Activated CD4-positive, alpha-beta memory T cell treated with anti-CD3 and anti-CD28 coated beads, Interleukin-2, amount 10 ng/mL, durations not matched to agents 7 days and 5 days (primary cell): ENCODE results near the gene RETREG1. TPM values are rescaled to one million over a fixed set of nuclear protein-coding genes. Genes with fewer than 3 reads are reported as not detected.
"Not testable (repeated sequence)": the region's sequence is repeated elsewhere in the genome, so short reads cannot be mapped to it uniquely, and the experiment has no call there.

ENCODE experiments used
- CTCF ChIA-PET: fragments of 350-600 bp; sonication (Branson Sonifier 250); formaldehyde crosslinking; loops from one replicate; lab custom pipeline; 2021; ENCODE audit warnings: antibody characterized with exemption, inconsistent platforms; lab: Charles Lee
- POLR2A ChIA-PET: fragments of 350-600 bp; sonication (Branson Sonifier 250); formaldehyde crosslinking; loops from one replicate; lab custom pipeline; 2021; ENCODE audit warnings: antibody characterized with exemption; lab: Charles Lee
- DNase-seq: peaks from one replicate; pipeline ENCODE4 v3.0.0-alpha.2; 2020
- H3K27ac Mint-ChIP-seq: one replicate; pipeline ENCODE4 v1.8.0; 2021; ENCODE audit warnings: mild to moderate bottlenecking, mixed read lengths
- H3K27me3 Mint-ChIP-seq: one replicate; pipeline ENCODE4 v1.8.0; 2021; ENCODE audit warnings: mixed read lengths
- H3K36me3 Mint-ChIP-seq: one replicate; pipeline ENCODE4 v1.8.0; 2021; ENCODE audit warnings: low read depth, mixed read lengths
- H3K4me1 Mint-ChIP-seq: one replicate; pipeline ENCODE4 v1.8.0; 2021; ENCODE audit warnings: mixed read lengths
- H3K4me3 Mint-ChIP-seq: one replicate; pipeline ENCODE4 v1.8.0; 2021; ENCODE audit warnings: mild to moderate bottlenecking, mixed read lengths
- H3K9me3 Mint-ChIP-seq: one replicate; pipeline ENCODE4 v1.8.0; 2021; ENCODE audit warnings: mixed read lengths
- total RNA-seq, 2 experiments: library from RNA; stranded (reverse); gene quantifications; one replicate each; pipeline ENCODE4 v1.2.3, GENCODE V29; 2021

The RETREG1 gene, protein sequence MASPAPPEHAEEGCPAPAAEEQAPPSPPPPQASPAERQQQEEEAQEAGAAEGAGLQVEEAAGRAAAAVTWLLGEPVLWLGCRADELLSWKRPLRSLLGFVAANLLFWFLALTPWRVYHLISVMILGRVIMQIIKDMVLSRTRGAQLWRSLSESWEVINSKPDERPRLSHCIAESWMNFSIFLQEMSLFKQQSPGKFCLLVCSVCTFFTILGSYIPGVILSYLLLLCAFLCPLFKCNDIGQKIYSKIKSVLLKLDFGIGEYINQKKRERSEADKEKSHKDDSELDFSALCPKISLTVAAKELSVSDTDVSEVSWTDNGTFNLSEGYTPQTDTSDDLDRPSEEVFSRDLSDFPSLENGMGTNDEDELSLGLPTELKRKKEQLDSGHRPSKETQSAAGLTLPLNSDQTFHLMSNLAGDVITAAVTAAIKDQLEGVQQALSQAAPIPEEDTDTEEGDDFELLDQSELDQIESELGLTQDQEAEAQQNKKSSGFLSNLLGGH
- total RNA-seq: 10 to 100 TPM; 15.1 to 17.3 TPM

DNA sequence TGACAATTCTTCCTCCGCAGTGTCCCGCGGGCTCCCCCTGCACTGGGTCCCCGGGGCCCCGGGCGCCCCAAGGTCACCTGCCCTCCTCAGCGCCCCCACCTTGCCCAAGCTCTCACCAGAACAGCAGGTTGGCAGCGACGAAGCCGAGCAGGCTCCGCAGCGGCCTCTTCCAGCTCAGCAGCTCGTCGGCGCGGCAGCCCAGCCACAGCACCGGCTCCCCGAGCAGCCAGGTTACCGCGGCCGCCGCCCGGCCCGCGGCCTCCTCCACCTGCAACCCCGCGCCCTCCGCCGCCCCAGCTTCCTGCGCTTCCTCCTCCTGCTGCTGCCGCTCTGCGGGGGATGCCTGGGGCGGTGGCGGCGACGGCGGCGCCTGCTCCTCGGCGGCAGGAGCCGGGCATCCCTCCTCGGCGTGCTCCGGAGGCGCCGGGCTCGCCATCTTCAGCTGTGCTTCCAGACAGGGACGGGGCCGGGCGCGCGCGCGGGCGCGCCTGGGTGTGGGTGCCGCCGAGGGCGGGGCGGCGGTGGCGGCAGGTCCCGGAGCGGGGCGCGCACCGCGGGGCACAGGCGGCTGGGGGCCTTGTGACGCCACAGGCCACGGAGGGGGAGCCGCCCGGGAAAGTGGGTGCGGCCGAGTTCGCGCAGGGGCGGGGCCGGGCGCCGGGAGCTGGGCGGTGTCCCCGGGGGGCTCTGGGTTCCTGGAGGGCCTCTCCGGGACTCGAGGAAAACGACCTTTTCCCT is at the start of gene RETREG1:
RETREG1 (minus strand) TSS at position 462 of the 738 bp plus-strand sequence; CDS start at position 436, 26 bp downstream.
- Mint-ChIP-seq H3K9me3 (no peaks in the 10 kb centered on the region), H3K4me3 (peak within 1 kb of the TSS; percentile 87), H3K4me1 (peaks cover 25% of the 10 kb centered on the region), H3K27me3 (peaks cover 10% of the 10 kb centered on the region), H3K36me3 (peaks cover 10% of the 10 kb centered on the region), H3K27ac (peak within 1 kb of the TSS; percentile 63)
- ChIA-PET CTCF (interaction anchor here (1.3 to 1.5 kb wide), 2 partner anchors 66 to 160 kb away, joined by 3 to 5 read pairs; no protein-coding TSS in a partner anchor), POLR2A (interaction anchor here (0.9 to 3.2 kb wide), 5 partner anchors 10 to 149 kb away, joined by 3 to 50 read pairs (median 4); no protein-coding TSS in a partner anchor)
- peak; percentile 79 for DNase-seq

DNA sequence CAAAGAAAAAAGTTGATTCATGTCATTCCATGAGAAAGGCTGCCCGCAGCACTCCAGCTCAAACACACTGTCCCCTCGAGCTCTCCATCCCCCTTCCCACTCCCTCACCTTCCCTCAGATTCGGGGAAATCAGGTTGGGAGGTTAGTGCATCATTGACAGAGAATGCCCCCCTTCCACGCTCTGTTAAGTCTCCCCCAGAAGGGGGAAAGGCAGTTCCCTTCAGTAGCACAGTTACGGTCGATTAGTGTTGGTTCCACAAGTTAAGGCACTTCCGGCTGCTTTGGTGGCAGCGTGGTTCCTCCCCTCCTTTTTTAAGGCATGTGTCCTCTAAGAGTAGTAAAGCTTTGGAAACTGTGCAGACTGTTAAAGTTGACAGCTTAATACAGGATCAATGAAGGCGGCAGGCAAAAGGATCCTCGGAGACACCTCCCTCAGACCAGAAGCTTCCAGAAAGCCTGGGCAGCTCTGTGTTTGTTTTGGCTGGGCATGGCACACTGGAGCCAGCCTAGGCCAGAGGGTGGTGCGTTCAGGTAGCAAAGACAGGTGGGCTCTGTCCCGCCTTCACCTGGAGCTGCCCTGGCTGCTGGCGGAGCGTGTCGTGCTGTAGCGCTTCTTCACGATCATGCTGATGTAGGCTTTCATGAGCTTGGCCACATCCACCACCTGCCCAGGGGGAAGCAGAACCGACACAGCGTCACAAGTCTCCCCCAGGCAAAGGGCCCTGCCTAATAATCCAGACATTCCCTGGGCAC is 49.5 kb upstream of the RETREG1 start:
- H3K27me3 Mint-ChIP-seq: no peaks in the 10 kb centered on the region
- no peak for DNase-seq
- H3K9me3 Mint-ChIP-seq: no peaks in the 10 kb centered on the region
- ChIA-PET CTCF (interaction anchor here (1.3 kb wide), 1 partner anchor 80 kb away, joined by 3 read pairs; no protein-coding TSS in a partner anchor), POLR2A (no interaction called here)
- no peaks in the 10 kb centered on the region for H3K36me3 Mint-ChIP-seq
- H3K27ac Mint-ChIP-seq: no peak overlapping the region
- no peaks in the 10 kb centered on the region for H3K4me1 Mint-ChIP-seq
- no peak overlapping the region for H3K4me3 Mint-ChIP-seq

DNA sequence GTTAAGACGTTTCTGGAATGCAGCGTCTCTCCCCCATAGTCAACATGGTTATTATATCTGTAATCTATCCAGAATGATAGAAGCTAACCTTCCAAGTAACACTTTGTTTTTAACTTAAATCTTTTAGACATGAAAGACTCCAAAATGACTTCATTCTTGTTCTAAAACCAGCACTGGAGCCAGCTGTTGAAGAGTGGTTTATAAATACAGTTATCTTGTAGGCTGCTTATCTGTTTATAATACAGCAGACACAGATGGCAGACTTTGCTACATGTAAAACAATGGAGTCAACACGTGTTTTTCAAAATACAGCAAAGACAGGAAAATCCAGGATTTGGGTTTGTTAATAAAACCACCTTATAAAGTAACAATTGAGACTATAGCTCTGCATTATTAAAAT is 48.8 kb upstream of the RETREG1 start:
- no peaks in the 10 kb centered on the region for H3K4me1 Mint-ChIP-seq
- no peak for DNase-seq
- no peaks in the 10 kb centered on the region for H3K9me3 Mint-ChIP-seq
- CTCF ChIA-PET: interaction anchor here (1.3 kb wide), 1 partner anchor 80 kb away, joined by 3 read pairs; no protein-coding TSS in a partner anchor
- no peak overlapping the region for H3K4me3 Mint-ChIP-seq
- POLR2A ChIA-PET: no interaction called here
- H3K27me3 Mint-ChIP-seq: no peaks in the 10 kb centered on the region
- H3K36me3 Mint-ChIP-seq: no peaks in the 10 kb centered on the region
- H3K27ac Mint-ChIP-seq: no peak overlapping the region

DNA sequence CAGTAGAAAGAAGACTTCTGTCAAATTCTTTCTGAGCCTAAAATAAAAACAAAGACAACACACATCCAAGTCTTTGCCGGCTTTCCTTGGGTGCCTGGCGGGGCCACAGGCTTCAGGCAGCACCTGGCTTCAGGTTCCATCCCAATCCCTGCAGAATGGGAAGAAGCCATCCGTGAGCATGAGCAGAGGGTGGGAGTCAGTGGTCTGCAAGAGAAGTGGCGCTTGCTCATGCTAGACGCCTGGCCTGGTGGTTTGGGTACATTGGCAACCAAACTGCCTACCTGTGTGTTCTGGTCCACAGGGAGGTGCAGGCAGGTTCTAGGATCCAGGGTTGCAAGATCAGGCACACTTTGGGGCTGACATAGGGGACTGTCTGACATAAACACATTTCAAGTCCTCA is 47.6 kb upstream of the RETREG1 start:
- Mint-ChIP-seq H3K36me3 (no peaks in the 10 kb centered on the region), H3K9me3 (no peaks in the 10 kb centered on the region), H3K27me3 (no peaks in the 10 kb centered on the region), H3K4me1 (no peaks in the 10 kb centered on the region), H3K4me3 (no peak overlapping the region), H3K27ac (no peak overlapping the region)
- no peak for DNase-seq
- POLR2A ChIA-PET: no interaction called here
- CTCF ChIA-PET: no interaction called here

DNA sequence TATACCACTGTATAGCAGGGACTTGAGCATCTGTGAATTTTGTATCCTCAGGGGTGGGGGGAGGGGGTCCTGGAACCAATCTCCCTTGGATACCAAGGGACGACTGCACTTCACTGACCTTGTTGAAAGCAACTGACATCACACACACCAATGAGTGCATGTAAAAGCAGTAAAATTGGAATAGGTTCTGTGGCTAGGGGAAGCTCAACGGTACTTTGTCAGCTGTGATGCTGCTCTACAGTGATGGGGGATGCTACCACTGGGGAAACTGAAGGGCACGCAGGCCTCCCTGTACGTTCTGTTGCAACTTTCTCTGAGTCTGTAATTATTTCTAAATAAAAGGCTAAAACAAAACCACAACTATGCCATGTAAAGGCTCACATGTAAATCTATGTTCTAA is 47.0 kb upstream of the RETREG1 start:
- DNase-seq: no peak
- ChIA-PET POLR2A (no interaction called here), CTCF (no interaction called here)
- Mint-ChIP-seq H3K36me3 (no peaks in the 10 kb centered on the region), H3K9me3 (no peaks in the 10 kb centered on the region), H3K4me1 (no peaks in the 10 kb centered on the region), H3K4me3 (no peak overlapping the region), H3K27ac (no peak overlapping the region), H3K27me3 (no peaks in the 10 kb centered on the region)

DNA sequence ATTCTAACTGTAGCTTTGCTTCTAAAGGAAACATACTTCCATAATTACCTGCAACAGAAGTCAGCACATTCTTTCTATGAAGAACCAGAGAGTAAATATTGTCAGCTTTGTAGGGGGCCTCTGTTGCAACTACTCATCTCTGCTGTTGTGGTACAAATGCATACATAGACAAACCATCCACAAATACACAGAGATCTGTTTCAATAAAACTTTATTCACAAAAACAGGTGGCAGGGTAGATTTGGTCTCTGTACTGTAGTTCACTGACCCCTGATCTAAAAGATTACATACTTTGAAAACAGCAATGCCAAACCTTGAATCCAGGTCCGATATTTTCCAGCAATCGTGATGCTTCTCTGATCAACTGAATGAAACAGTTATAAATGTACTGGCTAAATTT is 44.9 kb upstream of the RETREG1 start:
- H3K27me3 Mint-ChIP-seq: no peaks in the 10 kb centered on the region
- ChIA-PET POLR2A (no interaction called here), CTCF (no interaction called here)
- DNase-seq: no peak
- no peak overlapping the region for H3K4me3 Mint-ChIP-seq
- no peak overlapping the region for H3K27ac Mint-ChIP-seq
- no peaks in the 10 kb centered on the region for H3K36me3 Mint-ChIP-seq
- no peaks in the 10 kb centered on the region for H3K4me1 Mint-ChIP-seq
- H3K9me3 Mint-ChIP-seq: no peaks in the 10 kb centered on the region

DNA sequence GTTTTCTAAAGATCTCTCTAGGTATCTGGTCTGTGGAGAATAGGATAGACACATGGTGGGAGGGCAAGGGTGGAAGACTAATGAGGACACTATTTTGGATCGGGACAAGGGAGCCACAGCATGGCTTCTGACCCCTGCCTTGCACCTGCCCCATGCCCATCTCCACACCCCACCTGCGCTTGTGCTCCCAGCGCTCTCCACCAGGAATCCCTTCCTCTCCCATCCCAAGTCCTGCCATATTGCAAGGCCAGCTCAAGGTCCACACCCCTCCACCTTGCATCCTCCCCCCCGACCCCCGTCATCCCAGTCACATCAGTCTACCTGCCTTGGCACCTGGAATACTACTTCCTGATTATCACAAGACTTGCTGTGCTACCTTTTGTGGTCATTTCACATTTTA is 44.2 kb upstream of the RETREG1 start:
- no peak overlapping the region for H3K27ac Mint-ChIP-seq
- POLR2A ChIA-PET: no interaction called here
- no peaks in the 10 kb centered on the region for H3K36me3 Mint-ChIP-seq
- H3K4me3 Mint-ChIP-seq: no peak overlapping the region
- no peaks in the 10 kb centered on the region for H3K4me1 Mint-ChIP-seq
- H3K27me3 Mint-ChIP-seq: no peaks in the 10 kb centered on the region
- CTCF ChIA-PET: no interaction called here
- no peaks in the 10 kb centered on the region for H3K9me3 Mint-ChIP-seq
- DNase-seq: no peak

DNA sequence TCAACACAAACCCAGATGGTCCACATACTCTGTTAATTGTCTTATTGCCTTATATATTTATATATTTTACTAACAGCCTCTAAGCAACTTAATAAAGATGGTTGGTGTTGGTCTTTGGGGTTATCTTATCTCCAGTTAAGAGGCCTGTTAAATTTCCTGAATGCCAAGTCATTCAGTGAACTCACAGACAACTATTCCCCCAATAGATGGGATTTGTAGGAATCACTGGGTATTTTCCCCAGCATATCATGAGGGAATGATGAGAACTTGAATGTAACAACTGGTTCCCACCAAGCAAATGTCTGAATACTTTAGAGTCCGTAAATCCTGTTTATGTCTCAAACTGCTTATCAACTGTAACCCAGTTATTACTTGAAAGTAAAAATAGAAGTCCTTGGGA is 42.7 kb upstream of the RETREG1 start:
- Mint-ChIP-seq H3K9me3 (no peaks in the 10 kb centered on the region), H3K27ac (no peak overlapping the region), H3K4me1 (no peaks in the 10 kb centered on the region), H3K4me3 (no peak overlapping the region), H3K27me3 (no peaks in the 10 kb centered on the region), H3K36me3 (no peaks in the 10 kb centered on the region)
- POLR2A ChIA-PET: no interaction called here
- no peak for DNase-seq
- CTCF ChIA-PET: no interaction called here

DNA sequence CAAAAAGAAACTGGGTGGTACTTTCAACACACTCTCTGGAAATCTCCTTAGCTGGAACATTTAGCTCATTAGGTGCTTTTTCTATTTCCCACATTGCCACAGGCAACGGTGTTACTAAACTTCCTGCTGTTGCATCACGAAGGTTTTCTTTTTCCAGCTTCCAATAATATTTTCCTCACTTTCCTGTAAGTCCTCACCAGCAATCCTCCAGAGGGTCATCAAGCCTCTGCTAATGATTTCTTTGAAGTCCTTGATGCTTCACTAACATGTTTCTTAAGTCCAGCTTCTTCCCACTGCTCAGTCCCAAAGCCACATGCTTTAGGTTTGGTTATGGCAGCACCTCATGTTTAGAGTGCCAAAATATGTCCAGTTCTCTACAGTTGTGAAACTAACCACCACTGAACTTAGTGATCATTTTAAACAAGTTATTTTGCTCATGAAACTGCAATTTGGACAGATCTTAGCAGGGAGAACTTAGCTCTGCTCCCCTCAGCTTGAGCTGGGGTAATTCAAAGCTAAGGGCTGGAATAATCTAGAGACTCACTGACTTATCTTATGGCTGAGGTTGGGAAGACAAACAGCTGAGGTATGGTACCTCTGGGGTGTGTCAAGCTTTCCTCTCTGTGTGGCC is 39.9 kb upstream of the RETREG1 start:
- Mint-ChIP-seq H3K4me1 (no peaks in the 10 kb centered on the region), H3K4me3 (no peak overlapping the region), H3K27ac (no peak overlapping the region), H3K9me3 (no peaks in the 10 kb centered on the region), H3K27me3 (no peaks in the 10 kb centered on the region), H3K36me3 (no peaks in the 10 kb centered on the region)
- CTCF ChIA-PET: no interaction called here
- POLR2A ChIA-PET: no interaction called here
- no peak for DNase-seq

DNA sequence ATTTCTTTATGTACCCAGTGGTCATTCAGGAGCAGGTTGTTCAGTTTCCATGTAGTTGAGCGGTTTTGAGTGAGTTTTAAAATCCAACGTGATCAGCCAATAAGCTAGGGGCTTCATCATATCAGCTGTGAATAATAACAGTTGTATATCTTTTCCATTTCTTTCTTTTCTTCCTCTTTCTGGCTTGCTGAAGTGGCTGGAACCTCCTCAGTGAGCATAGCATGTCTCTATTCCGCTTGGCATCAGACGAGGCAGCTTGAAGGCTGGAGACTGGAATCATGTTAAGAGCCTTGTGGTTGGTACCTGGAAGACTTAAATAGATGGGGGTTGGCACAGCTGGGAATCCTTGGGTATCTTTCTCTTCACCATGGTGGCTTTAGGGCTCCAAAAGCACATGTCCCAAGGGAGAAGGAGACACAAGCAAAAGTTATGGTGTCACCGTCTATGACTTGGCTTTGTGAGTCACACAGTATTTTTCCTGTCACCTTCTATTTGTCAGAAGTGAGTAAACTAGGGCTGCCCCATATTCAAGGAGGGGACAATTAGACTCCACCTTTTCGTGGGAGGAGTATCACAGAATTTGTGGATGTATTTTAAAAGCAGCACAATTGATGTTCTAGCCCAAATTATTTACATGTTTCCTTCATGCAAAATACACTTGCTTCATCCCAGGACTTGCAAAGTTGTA is 38.0 kb upstream of the RETREG1 start:
- no peak overlapping the region for H3K4me3 Mint-ChIP-seq
- H3K4me1 Mint-ChIP-seq: no peaks in the 10 kb centered on the region
- H3K9me3 Mint-ChIP-seq: no peaks in the 10 kb centered on the region
- no peaks in the 10 kb centered on the region for H3K27me3 Mint-ChIP-seq
- no peak overlapping the region for H3K27ac Mint-ChIP-seq
- POLR2A ChIA-PET: no interaction called here
- CTCF ChIA-PET: no interaction called here
- no peaks in the 10 kb centered on the region for H3K36me3 Mint-ChIP-seq
- no peak for DNase-seq

DNA sequence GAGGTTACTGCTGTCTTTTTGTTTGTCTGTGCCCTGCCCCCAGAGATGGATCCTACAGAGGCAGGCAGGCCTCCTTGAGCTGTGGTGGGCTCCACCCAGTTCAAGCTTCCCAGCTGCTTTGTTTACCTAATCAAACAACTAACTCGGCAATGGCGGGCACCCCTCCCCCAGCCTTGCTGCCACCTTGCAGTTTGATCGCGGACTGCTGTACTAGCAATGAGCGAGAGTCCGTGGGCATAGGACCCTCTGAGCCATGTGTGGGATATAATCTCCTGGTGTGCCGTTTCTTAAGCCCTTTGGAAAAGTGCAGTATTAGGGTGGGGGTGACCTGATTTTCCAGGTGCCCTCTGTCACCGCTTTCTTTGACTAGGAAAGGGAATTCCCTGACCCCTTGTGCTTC is 31.9 kb upstream of the RETREG1 start:
- DNase-seq, H3K4me3 Mint-ChIP-seq, POLR2A ChIA-PET, H3K27me3 Mint-ChIP-seq, H3K9me3 Mint-ChIP-seq, CTCF ChIA-PET, H3K4me1 Mint-ChIP-seq, H3K27ac Mint-ChIP-seq, H3K36me3 Mint-ChIP-seq: not testable (repeated sequence)

DNA sequence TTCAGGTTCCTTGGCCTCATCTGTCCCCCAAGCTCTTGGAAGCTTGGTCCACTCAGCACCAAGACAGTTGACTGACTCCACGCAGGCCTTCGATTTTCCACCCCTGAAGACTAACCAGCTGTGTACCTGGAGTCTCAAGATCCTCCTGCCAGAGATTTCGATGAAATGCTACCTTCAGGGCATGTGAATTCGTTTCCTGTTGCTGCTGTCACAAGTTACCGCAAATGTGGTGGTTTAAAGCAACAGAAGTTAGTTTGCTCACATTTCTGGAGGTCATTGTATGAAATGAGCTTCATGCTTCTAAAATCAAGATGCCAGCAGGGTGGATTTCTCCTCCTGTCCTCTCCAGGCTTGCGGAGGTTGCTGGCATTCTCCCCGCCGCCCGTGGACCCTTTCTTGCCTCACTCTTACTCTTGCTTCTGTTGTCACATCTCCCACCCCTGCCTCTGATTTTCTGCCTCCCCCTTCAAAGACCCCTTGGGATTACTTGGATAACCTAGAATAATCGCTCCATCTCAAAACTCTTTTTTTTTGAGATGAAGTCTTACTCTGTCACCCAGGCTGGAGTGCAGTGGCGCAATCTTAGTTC is 27.6 kb upstream of the RETREG1 start:
- no peak for DNase-seq
- ChIA-PET POLR2A (interaction anchor here (1.0 kb wide), 1 partner anchor 17 kb away, joined by 3 read pairs; no protein-coding TSS in a partner anchor), CTCF (interaction anchor here (1.2 kb wide), 1 partner anchor 59 kb away, joined by 3 read pairs; no protein-coding TSS in a partner anchor)
- H3K4me3 Mint-ChIP-seq: no peak overlapping the region
- H3K27me3 Mint-ChIP-seq: no peaks in the 10 kb centered on the region
- no peaks in the 10 kb centered on the region for H3K36me3 Mint-ChIP-seq
- H3K4me1 Mint-ChIP-seq: peaks cover 2% of the 10 kb centered on the region
- peaks cover 6% of the 10 kb centered on the region for H3K9me3 Mint-ChIP-seq
- H3K27ac Mint-ChIP-seq: no peak overlapping the region
